Smooth muscle cell of the brain vasculature (primary cell): Measurements from ENCODE around the gene SUSD2.
"Not testable (repeated sequence)": the region's sequence is repeated elsewhere in the genome, so short reads cannot be mapped to it uniquely, and the experiment has no call there.

Source experiments
- DNase-seq: peaks from one replicate; pipeline ENCODE4 v3.0.0-alpha.2; 2012; ENCODE audit warnings: low read depth, low spot score

Gene SUSD2, protein sequence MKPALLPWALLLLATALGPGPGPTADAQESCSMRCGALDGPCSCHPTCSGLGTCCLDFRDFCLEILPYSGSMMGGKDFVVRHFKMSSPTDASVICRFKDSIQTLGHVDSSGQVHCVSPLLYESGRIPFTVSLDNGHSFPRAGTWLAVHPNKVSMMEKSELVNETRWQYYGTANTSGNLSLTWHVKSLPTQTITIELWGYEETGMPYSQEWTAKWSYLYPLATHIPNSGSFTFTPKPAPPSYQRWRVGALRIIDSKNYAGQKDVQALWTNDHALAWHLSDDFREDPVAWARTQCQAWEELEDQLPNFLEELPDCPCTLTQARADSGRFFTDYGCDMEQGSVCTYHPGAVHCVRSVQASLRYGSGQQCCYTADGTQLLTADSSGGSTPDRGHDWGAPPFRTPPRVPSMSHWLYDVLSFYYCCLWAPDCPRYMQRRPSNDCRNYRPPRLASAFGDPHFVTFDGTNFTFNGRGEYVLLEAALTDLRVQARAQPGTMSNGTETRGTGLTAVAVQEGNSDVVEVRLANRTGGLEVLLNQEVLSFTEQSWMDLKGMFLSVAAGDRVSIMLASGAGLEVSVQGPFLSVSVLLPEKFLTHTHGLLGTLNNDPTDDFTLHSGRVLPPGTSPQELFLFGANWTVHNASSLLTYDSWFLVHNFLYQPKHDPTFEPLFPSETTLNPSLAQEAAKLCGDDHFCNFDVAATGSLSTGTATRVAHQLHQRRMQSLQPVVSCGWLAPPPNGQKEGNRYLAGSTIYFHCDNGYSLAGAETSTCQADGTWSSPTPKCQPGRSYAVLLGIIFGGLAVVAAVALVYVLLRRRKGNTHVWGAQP

DNA sequence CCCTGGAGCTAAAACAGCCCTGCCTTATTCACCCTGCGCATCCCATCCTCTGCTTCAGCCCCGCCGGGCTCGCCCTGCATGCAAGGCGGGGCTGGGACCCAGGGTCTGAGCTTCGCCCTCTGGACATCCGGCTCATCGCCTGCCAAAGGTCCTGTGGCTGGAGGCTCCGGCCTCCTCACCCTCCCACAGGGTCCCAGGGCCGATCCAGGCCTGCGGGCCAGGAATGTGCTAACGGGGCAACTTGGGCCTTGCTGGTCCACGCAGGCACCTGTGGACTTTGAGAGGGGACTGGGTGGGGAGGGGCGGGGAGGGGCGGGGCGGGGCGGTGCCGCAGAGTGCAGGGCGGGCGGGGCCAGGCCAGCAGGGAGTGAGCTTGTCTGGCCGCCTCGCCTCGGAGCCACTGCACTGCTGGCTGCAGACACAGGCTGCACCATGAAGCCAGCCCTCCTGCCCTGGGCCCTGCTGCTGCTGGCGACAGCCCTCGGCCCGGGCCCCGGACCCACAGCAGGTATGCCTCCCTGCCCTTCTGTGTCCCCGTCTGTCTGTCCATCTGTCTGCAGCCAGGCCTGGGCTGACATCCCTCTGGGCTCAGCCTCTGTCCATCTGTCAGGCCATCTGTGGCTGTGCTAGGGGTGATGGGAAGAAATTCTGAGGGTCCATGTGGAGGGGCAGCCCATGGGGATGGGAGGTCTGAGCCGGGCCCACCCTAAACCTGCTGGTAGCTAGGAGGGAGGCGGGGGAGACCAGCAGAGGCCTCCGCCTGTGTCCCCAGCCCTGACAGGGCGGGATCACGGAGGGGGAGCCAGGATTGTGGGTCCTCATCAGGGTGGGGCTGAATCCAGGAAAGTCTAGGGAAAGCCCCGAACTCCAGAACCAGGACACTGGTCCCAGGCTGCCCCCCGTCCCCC lies at the start of gene SUSD2:
TSS of gene SUSD2 (plus strand) at position 400 of the 908 bp plus-strand sequence. CDS start at position 433, 33 bp downstream.
- DNase-seq: no peak

DNA sequence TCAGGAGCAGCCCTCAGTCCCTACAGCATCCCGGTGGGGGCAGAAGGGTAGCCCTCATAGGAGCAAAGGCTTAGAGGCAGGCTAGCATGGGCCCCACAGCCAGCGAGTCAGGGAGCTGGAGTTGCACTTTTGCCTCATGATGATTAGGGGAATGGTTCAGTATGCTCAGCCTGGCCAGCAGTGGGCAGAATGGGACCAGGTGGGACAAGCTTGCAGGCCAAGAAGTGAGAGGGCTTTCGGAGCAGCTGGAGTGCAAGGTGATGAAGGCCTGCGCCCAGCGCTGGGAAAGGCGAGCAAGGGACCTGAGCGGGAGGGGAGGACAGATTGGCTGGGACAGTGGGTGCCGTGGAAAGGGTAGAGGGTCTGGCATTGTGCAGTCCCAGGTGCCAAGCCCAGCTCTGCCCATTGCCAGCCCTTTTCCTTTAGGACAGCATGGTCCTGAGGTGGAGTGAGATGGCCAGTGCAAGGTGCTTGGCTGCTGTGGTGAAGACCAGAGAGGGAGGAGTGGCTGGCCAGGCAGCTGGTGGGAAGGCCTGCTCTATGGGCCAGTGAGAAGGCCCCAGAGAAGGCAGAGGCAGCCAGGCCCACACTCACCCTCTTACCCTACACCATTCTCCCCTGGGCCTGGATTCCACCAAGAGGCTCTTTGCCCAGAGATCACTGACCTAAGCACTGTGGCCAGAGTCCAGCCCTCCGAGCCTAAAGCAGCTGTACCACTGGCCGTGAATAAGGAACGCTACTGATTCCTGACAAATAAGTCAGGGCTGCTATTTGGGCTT lies 47.9 kb upstream of the SUSD2 start:
- DNase-seq: no peak

GRCh38 chr22:24134090-24134846 lies 47.0 kb upstream of the SUSD2 start:
- DNase-seq: no peak

DNA sequence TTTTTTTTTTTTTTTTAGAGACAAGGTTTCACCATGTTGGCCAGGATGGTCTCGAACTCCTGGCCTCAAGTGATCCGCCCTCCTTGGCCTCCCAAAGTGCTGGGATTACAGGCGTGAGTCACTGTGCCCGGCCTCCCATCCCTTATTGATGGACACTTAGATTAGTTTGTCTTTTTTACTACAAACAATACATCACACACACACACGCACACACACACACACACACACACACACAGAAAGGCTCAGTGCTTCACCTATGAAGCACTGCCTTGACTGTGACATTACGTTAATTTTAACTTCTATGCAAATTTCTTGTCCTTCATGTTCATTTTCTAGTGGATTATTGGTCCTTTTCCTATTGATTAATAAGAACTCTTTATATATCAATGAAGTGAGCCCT lies 44.8 kb upstream of the SUSD2 start:
- not testable (repeated sequence) for DNase-seq

DNA sequence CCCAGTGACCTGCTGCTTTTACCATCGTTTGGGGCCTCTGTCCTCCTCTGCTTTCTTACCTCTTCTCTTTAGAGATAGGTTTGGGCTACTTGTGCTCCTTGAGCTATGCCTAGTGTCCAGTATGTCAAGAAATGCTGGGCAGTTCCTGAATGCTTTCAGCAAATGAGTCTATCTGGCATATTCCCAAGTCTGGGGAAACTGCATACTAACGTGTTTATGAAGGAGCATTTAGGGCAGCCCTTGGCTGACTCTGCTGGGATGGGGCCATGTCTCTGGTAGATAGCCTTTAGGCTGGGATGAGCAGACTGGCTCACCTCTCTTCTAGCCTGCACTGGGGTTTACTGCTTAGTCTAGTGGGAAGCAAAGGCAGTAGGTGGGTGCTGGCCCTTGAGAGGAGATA lies 43.7 kb upstream of the SUSD2 start:
- DNase-seq: no peak

GRCh38 chr22:24138649-24139420 lies 42.5 kb upstream of the SUSD2 start:
- DNase-seq: no peak

DNA sequence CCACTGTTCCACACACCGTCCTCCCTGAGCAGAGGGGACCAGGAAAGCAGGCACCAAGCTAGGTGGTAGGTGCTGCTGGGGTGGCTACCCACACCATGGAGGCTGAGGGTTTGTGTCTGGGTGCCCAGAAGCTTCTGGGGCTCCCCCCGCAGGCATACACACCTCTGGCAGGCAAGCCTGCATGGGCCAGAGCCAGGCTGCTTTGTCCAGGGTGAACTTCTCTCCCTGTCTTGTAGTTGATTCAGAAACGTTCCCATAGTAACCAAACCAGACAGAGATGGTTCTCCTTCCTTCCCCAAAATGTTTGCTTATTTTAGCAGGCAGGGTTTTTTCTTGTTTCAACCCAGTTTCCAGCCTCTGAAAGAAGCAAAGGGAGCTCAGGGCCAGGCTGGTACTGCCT lies 40.9 kb upstream of the SUSD2 start:
- no peak for DNase-seq

- DNase-seq: no peak
These were observed 39.7 kb upstream of the SUSD2 start for GRCh38 chr22:24141586-24141985.

GRCh38 chr22:24142241-24142640 lies 39.0 kb upstream of the SUSD2 start:
- DNase-seq: no peak

- DNase-seq: no peak
These were observed 38.5 kb upstream of the SUSD2 start for GRCh38 chr22:24142831-24143230.

DNA sequence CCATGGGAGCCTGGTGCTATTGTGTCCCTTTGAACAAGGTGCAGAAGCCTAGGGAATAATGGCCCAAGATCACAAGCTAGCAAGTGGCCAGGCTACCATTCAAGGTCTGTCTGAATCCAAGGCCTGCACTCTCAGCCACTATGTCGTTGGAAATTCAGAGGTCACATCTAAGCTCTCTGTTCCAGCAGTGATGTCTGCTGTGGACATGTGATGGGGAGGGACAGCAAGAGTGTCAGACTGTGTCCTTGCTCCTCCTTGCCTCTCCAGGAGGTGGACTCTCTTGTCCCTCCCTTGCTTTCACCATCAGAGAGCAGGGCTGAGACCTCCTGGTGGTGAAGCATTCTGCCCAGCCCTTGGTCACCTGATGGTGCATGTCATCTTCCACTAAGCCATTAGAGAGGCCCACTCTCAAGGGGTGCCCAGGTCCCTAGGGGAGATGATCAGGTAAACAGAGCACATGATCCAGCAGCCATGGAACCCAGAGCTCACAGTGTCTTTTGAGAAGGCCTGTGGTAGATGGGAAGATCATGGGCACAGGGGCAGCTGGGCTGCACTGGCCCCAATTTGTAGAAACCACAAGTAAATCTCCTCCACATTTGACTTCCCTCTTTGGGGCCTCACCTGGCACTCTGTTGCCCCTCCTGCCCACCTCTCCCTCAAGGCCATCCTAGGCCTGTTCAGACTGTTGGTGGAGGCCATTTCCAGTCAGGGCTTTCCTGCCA lies 37.1 kb upstream of the SUSD2 start:
- DNase-seq: no peak

DNA sequence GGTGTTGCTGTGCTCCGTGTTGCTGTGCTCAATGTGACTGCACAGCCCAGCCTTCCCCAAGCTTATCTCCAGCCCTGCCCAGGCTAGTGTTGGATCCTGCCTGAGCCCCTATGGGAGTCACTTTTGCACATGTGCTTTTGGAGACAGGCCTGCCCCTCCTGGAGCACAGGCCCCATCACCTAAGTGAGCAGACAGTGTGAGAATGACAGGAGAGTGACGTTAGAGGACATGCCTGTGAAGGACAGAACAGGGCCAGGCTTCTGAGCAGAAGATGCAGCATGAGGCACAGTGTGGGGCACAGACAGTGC lies 36.6 kb upstream of the SUSD2 start:
- no peak for DNase-seq

- DNase-seq: no peak
These were observed 35.7 kb upstream of the SUSD2 start for GRCh38 chr22:24145446-24146193.

DNA sequence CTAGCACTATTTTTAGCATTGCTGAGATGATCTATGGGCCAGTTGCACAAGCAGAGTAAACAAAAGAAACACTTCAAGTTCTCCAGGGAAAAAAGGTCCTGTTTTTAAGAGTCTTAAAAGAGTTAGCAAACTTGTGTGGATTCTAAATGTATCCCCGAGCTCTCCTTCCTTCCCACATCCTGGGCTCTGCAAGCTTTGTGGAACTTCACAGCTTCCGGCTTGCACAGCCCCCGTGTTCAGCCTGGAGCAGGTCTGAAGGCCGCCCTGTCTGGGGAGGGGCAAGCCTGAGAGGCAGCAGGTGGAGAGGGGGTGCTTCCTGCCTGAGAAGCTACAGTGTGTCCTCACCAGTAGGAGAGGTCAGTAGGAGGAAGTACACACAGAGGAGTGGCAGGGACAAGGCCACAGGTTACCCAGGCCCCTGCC lies 35.1 kb upstream of the SUSD2 start:
- peak; percentile 28 for DNase-seq

DNA sequence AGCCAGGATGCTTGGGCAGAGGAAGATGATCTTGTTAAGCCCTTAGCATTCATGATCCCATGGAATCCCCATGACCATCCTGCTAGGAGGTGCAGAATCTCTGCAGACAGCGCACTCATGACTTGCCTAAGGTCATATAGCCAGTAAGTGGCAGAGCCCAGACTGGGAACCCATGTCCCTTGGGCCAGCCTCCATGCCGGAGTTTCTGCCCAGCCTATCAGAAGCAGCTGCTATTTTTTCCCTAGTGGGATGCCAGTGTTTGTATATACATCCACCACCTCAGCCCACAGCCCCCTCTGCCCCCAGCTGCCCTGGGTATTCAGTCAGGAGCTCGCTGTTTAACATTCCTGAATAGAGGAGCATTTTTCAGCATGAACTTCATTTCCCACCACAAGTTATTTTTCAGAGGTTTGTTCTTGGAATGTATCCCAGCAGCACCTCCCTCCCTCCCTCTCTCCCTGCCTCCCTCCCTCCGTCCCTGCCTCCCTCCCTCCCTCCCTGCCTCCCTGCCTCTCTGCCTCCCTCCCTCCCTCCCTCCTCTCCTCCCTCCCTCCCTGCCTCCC lies 34.4 kb upstream of the SUSD2 start:
- DNase-seq: peak; percentile 39

DNA sequence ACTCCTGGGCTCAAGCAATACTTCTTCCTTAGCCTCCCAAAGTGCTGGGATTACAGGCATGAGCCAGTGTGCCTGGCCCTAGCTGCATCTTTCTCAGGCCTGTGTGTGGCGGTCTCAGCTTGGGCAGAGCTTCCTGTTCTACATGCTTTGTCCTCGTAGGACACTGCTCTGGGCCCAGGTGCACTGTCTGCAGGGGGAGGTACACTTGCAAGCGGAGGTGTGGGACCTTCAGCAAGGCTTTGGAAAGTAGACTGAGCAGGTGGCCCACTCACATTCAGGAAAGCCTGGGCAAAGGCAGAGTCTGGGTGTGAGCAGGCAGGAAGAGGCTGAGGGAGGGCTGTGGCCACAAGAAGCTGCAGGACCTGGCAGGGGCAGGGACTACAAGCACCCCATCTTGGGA lies 33.6 kb upstream of the SUSD2 start:
- no peak for DNase-seq

GRCh38 chr22:24148266-24149197 lies 32.8 kb upstream of the SUSD2 start:
- no peak for DNase-seq
